ENCODE results near the gene HSDL1.

DNA sequence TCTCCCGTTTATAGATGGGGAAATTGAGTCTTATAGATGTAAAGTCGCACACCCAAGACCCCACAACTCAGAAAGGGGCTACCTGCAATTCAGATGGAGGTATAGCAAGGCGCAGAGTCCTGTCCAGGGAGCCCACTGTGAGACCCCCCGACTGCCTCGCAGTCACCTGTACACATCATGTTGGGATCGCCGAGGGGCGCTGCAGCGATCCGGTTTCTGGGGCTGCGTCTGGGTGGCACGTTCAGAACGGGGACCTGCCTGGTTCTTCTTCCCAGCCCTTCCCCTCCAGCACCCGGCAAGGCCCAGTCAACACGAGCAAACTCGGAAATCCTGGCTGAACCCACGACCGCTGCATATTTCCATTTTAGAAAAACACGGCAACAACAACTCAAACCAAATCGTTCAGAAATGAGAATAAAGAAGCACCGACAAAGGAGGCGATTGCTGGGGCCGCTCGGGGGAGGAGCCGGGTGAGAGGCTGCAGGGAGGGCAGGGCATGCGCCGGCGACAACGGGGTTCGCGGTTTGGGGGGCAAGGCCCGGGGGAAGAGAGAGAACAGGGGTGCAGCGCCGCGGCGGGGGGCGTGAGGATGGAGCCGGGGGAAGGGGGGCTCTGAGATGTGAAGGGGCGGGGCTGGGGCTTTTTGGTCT, 643 bp downstream of the HSDL1 start:
- TF ChIP-seq CTCF (IDR thresholded peaks at IDR 0.05; ENCODE audit: low read depth, low read length, missing input control) (no peak), RAD21 (IDR thresholded peaks at IDR 0.05) (no peak), TAF1 (conservative IDR thresholded peaks at IDR 0.05) (no peak), YY1 (IDR thresholded peaks at IDR 0.05) (no peak), GABPA (IDR thresholded peaks at IDR 0.05 in 1 of 2, conservative IDR thresholded peaks at IDR 0.05 in 1 of 2) (no peak), JUND (IDR thresholded peaks at IDR 0.05) (no peak), HNF4A (conservative IDR thresholded peaks at IDR 0.05) (no peak)
- TF ChIP-seq, protein P1, sequence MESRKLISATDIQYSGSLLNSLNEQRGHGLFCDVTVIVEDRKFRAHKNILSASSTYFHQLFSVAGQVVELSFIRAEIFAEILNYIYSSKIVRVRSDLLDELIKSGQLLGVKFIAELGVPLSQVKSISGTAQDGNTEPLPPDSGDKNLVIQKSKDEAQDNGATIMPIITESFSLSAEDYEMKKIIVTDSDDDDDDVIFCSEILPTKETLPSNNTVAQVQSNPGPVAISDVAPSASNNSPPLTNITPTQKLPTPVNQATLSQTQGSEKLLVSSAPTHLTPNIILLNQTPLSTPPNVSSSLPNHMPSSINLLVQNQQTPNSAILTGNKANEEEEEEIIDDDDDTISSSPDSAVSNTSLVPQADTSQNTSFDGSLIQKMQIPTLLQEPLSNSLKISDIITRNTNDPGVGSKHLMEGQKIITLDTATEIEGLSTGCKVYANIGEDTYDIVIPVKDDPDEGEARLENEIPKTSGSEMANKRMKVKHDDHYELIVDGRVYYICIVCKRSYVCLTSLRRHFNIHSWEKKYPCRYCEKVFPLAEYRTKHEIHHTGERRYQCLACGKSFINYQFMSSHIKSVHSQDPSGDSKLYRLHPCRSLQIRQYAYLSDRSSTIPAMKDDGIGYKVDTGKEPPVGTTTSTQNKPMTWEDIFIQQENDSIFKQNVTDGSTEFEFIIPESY (IDR thresholded peaks at IDR 0.05): no peak
- TF ChIP-seq, protein P2, sequence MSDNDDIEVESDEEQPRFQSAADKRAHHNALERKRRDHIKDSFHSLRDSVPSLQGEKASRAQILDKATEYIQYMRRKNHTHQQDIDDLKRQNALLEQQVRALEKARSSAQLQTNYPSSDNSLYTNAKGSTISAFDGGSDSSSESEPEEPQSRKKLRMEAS (IDR thresholded peaks at IDR 0.05): no peak
- TF ChIP-seq, protein P3, sequence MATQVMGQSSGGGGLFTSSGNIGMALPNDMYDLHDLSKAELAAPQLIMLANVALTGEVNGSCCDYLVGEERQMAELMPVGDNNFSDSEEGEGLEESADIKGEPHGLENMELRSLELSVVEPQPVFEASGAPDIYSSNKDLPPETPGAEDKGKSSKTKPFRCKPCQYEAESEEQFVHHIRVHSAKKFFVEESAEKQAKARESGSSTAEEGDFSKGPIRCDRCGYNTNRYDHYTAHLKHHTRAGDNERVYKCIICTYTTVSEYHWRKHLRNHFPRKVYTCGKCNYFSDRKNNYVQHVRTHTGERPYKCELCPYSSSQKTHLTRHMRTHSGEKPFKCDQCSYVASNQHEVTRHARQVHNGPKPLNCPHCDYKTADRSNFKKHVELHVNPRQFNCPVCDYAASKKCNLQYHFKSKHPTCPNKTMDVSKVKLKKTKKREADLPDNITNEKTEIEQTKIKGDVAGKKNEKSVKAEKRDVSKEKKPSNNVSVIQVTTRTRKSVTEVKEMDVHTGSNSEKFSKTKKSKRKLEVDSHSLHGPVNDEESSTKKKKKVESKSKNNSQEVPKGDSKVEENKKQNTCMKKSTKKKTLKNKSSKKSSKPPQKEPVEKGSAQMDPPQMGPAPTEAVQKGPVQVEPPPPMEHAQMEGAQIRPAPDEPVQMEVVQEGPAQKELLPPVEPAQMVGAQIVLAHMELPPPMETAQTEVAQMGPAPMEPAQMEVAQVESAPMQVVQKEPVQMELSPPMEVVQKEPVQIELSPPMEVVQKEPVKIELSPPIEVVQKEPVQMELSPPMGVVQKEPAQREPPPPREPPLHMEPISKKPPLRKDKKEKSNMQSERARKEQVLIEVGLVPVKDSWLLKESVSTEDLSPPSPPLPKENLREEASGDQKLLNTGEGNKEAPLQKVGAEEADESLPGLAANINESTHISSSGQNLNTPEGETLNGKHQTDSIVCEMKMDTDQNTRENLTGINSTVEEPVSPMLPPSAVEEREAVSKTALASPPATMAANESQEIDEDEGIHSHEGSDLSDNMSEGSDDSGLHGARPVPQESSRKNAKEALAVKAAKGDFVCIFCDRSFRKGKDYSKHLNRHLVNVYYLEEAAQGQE (IDR thresholded peaks at IDR 0.05): no peak
